Ishikawa (cell line): Measurements from ENCODE around the gene PRDM7.

Experiments used
- CEBPB ChIP-seq: IDR thresholded peaks from 2 replicates; pipeline ENCODE4 v1.6.1; 2012
- CREB1 ChIP-seq: IDR thresholded peaks from 2 replicates; pipeline ENCODE4 v1.6.1; 2012; ENCODE audit warnings: low read depth
- EGR1 ChIP-seq: IDR thresholded peaks from 2 replicates; pipeline ENCODE4 v1.6.1; 2012
- EP300 ChIP-seq: IDR thresholded peaks from 2 replicates; pipeline ENCODE4 v1.6.1; 2012; ENCODE audit warnings: borderline replicate concordance
- FOXM1 ChIP-seq: IDR thresholded peaks from 2 replicates; pipeline ENCODE4 v1.6.1; 2012; ENCODE audit warnings: low read depth, borderline replicate concordance
- MAX ChIP-seq: IDR thresholded peaks from 2 replicates; pipeline ENCODE4 v1.6.1; 2012
- NFIC ChIP-seq: IDR thresholded peaks from 2 replicates; pipeline ENCODE4 v1.6.1; 2012
- RAD21 ChIP-seq: IDR thresholded peaks from 2 replicates; pipeline ENCODE4 v1.6.1; 2012; ENCODE audit warnings: low read depth
- REST ChIP-seq: IDR thresholded peaks from 2 replicates; pipeline ENCODE4 v1.6.1; 2012; ENCODE audit warnings: low read depth, mild to moderate bottlenecking
- TAF1 ChIP-seq: IDR thresholded peaks from 2 replicates; pipeline ENCODE4 v1.6.1; 2012; ENCODE audit warnings: low read depth, mild to moderate bottlenecking
- TCF12 ChIP-seq: IDR thresholded peaks from 2 replicates; pipeline ENCODE4 v1.6.1; 2012; ENCODE audit warnings: low read depth
- TEAD4 ChIP-seq: IDR thresholded peaks from 2 replicates; pipeline ENCODE4 v1.6.1; 2012
- USF1 ChIP-seq: IDR thresholded peaks from 2 replicates; pipeline ENCODE4 v1.6.1; 2012
- YY1 ChIP-seq: IDR thresholded peaks from 2 replicates; pipeline ENCODE4 v1.6.1; 2012; ENCODE audit warnings: low read depth
- ZBTB7A ChIP-seq: IDR thresholded peaks from 2 replicates; pipeline ENCODE4 v1.6.1; 2012; ENCODE audit warnings: low read depth

The PRDM7 gene

GRCh38 chr16:90034504-90034903 is 42.6 kb downstream of the PRDM7 start:
- no peak for TF ChIP-seq NFIC

GRCh38 chr16:90033387-90033786 is 43.7 kb downstream of the PRDM7 start:
- TF ChIP-seq USF1 (no peak), ZBTB7A (no peak), REST (no peak), EGR1 (no peak), CREB1 (no peak), CEBPB (no peak), RAD21 (no peak)

GRCh38 chr16:90032674-90033331 is 44.3 kb downstream of the PRDM7 start:
- TF ChIP-seq FOXM1: no peak
- no peak for TF ChIP-seq EGR1
- TF ChIP-seq ZBTB7A: no peak
- no peak for TF ChIP-seq TAF1
- TF ChIP-seq EP300: no peak
- TF ChIP-seq TEAD4: no peak
- TF ChIP-seq USF1: no peak
- no peak for TF ChIP-seq RAD21
- TF ChIP-seq CREB1: no peak
- TF ChIP-seq TCF12: no peak
- no peak for TF ChIP-seq REST
- no peak for TF ChIP-seq MAX
- TF ChIP-seq NFIC: no peak

GRCh38 chr16:90031931-90032673 is 45.0 kb downstream of the PRDM7 start:
- TF ChIP-seq TEAD4 (no peak), USF1 (no peak), TCF12 (no peak)

GRCh38 chr16:90031186-90031930 is 45.8 kb downstream of the PRDM7 start:
- TF ChIP-seq TEAD4 (no peak), EP300 (no peak), NFIC (no peak), YY1 (no peak)

- no peak for TF ChIP-seq RAD21
- TF ChIP-seq TCF12: no peak
- no peak for TF ChIP-seq CEBPB
- TF ChIP-seq YY1: no peak
- no peak for TF ChIP-seq MAX
- no peak for TF ChIP-seq REST
- TF ChIP-seq EP300: no peak
- no peak for TF ChIP-seq TEAD4
Observed at GRCh38 chr16:90028985-90029384, 48.1 kb downstream of the PRDM7 start.
